Chondrocyte (in vitro differentiated cells): ENCODE data around the gene TET2. TPM values are rescaled to one million over a fixed set of nuclear protein-coding genes. Genes with fewer than 3 reads are reported as not detected.

Source experiments
- DNase-seq: peaks from one replicate; pipeline ENCODE4 v3.0.0; 2021; ENCODE audit warnings: mixed read lengths, low spot score
- H3K27ac Mint-ChIP-seq: one replicate; pipeline ENCODE4 v1.8.0; 2021; ENCODE audit warnings: mild to moderate bottlenecking, moderate library complexity, mixed read lengths; ENCODE audit not compliant: unreplicated experiment
- H3K27me3 Mint-ChIP-seq: 2 replicates; pipeline ENCODE4 v1.8.0; 2021; ENCODE audit warnings: low read depth, mixed read lengths
- H3K36me3 Mint-ChIP-seq: 2 replicates; pipeline ENCODE4 v1.8.0; 2021; ENCODE audit warnings: low read depth, mixed read lengths
- H3K4me1 Mint-ChIP-seq: 2 replicates; pipeline ENCODE4 v1.8.0; 2021; ENCODE audit warnings: low read depth, mild to moderate bottlenecking, mixed read lengths
- H3K4me3 Mint-ChIP-seq: one replicate; pipeline ENCODE4 v1.8.0; 2021; ENCODE audit warnings: mild to moderate bottlenecking, moderate library complexity, mixed read lengths; ENCODE audit not compliant: unreplicated experiment
- H3K9me3 Mint-ChIP-seq: 2 replicates; pipeline ENCODE4 v1.8.0; 2021; ENCODE audit warnings: low read depth, mixed read lengths
- CTCF ChIP-seq: fragments of 200-600 bp; sonication (generic); IDR thresholded peaks from 2 replicates; pipeline ENCODE4 v1.5.0; 2021; ENCODE audit warnings: antibody characterized with exemption, mild to moderate bottlenecking, moderate library complexity
- total RNA-seq: library from RNA; stranded (reverse); gene quantifications from 3 replicates; pipeline ENCODE4 v1.2.1, GENCODE V29; 2021

TET2 gene
- total RNA-seq, 1 donor from 2014 or later = 19.6 TPM

GRCh38 chr4:105140684-105141490 lies 5.8 kb upstream of the TET2 start:
- Mint-ChIP-seq H3K4me1 (peaks cover 11% of the 10 kb centered on the region), H3K9me3 (no peaks in the 10 kb centered on the region), H3K36me3 (no peaks in the 10 kb centered on the region), H3K4me3 (no peak overlapping the region), H3K27me3 (no peaks in the 10 kb centered on the region), H3K27ac (no peak overlapping the region)
- DNase-seq = no peak
- peak; percentile 90 for TF ChIP-seq CTCF

GRCh38 chr4:105145156-105145902 lies 1.3 kb upstream of the TET2 start:
- Mint-ChIP-seq H3K27me3 (no peaks in the 10 kb centered on the region), H3K27ac (peak overlapping the region; percentile 77), H3K4me1 (peaks cover 36% of the 10 kb centered on the region), H3K4me3 (peak overlapping the region; percentile 88), H3K9me3 (no peaks in the 10 kb centered on the region), H3K36me3 (no peaks in the 10 kb centered on the region)
- TF ChIP-seq CTCF = no peak
- DNase-seq = no peak

- TF ChIP-seq CTCF = no peak
- Mint-ChIP-seq H3K9me3 (no peaks in the 10 kb centered on the region), H3K36me3 (no peaks in the 10 kb centered on the region), H3K27me3 (no peaks in the 10 kb centered on the region), H3K4me3 (peak overlapping the region; percentile 88), H3K27ac (peak overlapping the region; percentile 77), H3K4me1 (peaks cover 40% of the 10 kb centered on the region)
- peak; percentile 87 for DNase-seq
These were observed 787 bp upstream of the TET2 start for GRCh38 chr4:105145903-105146275.

GRCh38 chr4:105147016-105147552 lies 408 bp downstream of the TET2 start:
- H3K36me3 Mint-ChIP-seq = no peaks in the 10 kb centered on the region
- no peaks in the 10 kb centered on the region for H3K27me3 Mint-ChIP-seq
- peaks cover 39% of the 10 kb centered on the region for H3K4me1 Mint-ChIP-seq
- peak overlapping the region; percentile 88 for H3K4me3 Mint-ChIP-seq
- H3K27ac Mint-ChIP-seq = peak overlapping the region; percentile 84
- no peak for DNase-seq
- TF ChIP-seq CTCF = no peak
- no peaks in the 10 kb centered on the region for H3K9me3 Mint-ChIP-seq

DNA sequence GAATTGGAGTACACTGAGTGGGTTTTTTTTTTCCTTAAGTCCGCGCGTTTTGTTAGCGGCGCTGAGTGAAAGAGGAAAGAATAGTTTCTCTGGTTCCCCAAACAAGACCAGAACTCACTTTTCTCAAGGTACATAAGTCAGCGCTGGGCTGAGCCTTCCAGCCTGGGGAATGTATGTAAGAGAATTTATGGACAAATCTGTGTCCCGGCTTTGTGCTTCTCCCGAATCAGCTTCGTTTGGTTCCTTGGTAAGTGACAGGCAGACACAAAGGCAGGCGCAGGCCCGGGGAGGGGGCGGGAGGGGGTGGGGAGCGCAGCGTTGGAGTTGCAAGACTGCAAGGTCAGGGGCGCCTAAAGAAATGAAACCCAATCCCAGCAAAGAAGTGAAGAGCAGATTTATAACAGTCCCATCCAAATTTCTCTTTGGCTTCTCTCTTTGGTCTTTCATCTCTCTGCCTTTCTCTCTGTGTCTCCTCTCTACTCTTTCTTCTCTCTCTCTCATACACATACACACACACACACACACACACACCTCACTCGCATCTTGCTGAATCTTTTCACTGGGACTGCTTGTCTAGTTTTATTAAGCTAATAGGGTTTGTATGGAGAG lies 981 bp downstream of the TET2 start:
- Mint-ChIP-seq H3K4me1 (peaks cover 39% of the 10 kb centered on the region), H3K36me3 (no peaks in the 10 kb centered on the region), H3K9me3 (no peaks in the 10 kb centered on the region), H3K27ac (peak overlapping the region; percentile 84), H3K27me3 (no peaks in the 10 kb centered on the region), H3K4me3 (peak overlapping the region; percentile 88)
- no peak for TF ChIP-seq CTCF
- no peak for DNase-seq
